ENCODE measurements around the gene SLC22A14.

DNA sequence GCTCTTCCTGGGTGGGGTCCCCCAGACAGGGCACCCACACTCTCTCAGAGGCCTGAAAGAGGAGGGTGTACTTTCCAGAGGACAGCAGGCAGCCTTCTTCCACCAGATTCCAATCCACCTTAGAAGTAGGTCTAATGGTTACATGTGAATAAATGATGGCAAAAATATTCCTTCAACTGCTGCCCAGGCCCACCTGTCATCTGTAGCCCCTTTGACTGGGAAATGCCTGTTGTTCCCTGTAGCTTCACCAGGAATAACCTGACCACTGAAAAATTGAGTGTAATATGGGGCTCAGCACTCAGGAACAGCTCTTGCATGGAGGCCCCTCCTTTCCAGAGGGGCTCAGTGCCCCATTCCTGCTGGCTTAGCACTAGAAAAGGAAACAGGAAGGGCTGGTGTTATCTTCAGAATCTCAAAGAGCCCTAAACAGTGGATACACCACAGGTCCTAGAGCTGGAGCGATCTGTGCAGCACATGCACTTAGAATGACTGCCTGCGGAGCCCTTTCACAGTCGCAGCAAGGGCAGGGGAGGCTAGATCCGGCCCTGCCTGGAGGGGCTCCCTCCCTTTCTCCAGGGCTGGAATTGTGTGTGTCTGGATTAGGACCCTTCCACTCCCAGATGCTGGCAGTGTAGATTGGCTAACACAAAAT, 32.1 kb downstream of the SLC22A14 start:
- TF ChIP-seq POLR2A (IDR thresholded peaks at IDR 0.05; ENCODE audit: low read length) (no peak), GATA1 (IDR thresholded peaks at IDR 0.05; ENCODE audit: low read depth, low read length) (no peak)

All from erythroblast (primary cell).